GM20000 (cell line): Measurements from ENCODE around the gene MTMR12.

Experiments used
- DNase-seq: peaks from one replicate; pipeline ENCODE4 v3.0.0; 2012; ENCODE audit warnings: low spot score
- TF ChIP-seq, protein P1 (sequence below): IDR thresholded peaks from 2 replicates; pipeline ENCODE4 v1.5.1; 2012; ENCODE audit warnings: mild to moderate bottlenecking, control low read depth; ENCODE audit errors: extremely low read depth, missing control alignments

The MTMR12 gene

DNA sequence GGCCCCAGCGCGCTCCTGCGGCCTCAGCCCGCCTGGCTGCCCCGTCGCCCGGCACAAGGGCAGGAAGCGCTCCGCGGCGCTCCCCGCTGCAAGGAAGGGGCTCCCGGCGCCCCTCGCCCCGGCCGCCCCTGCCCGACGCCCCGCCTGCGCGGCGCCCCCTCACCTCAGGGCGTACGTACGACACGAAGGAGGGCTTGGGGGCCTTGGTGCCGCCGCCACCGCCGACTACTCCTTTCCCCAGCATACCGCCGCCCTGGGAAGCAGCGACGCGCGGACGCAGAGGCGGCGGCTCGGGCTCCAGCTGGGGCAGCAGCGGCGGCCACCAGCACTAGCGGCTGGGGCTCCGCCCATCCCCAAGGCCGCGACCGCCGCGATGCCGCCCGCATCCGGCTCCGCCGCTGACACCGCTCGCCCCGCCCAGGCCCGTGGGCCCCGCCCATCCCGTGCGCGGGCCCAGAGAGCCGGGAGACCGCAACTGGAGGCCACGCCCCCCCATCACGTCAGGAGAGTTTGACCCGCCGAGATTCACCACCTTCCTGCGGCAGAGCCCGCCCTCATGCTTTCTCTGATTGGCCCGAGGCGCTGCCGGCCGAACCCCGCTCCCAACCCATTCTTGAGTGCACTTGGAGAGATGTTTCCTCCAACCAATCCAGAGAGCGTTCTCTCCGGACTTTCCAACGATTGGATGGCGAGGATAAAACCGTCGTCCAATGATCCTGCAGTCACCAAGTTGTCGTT, at the start of gene MTMR12:
TSS of gene MTMR12 (minus strand) at position 345 of the 738 bp plus-strand sequence. CDS start at position 244, 101 bp downstream.
- peak; percentile 100 for DNase-seq
- TF ChIP-seq, protein P1, sequence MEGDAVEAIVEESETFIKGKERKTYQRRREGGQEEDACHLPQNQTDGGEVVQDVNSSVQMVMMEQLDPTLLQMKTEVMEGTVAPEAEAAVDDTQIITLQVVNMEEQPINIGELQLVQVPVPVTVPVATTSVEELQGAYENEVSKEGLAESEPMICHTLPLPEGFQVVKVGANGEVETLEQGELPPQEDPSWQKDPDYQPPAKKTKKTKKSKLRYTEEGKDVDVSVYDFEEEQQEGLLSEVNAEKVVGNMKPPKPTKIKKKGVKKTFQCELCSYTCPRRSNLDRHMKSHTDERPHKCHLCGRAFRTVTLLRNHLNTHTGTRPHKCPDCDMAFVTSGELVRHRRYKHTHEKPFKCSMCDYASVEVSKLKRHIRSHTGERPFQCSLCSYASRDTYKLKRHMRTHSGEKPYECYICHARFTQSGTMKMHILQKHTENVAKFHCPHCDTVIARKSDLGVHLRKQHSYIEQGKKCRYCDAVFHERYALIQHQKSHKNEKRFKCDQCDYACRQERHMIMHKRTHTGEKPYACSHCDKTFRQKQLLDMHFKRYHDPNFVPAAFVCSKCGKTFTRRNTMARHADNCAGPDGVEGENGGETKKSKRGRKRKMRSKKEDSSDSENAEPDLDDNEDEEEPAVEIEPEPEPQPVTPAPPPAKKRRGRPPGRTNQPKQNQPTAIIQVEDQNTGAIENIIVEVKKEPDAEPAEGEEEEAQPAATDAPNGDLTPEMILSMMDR, result no peak

DNA sequence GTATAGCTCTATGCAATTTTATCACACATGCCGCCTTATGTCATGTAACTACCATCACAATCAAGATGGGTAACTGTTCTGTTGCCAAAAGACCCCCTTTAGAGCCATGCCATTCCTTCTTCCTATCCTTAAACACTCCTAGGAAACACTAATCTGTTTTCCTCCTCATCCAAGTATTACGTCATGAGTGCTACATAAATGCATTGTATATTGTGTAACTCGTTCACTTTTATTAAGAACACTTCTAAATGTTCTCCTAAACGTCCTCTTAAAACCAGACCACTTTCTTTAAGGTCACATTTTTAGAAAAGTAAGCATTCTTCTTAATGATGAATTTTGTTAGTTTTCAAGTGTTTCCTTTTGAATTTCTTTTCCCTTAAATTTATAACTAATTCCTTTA, 49.8 kb upstream of the MTMR12 start:
- no peak for DNase-seq
- TF ChIP-seq, protein P1, result no peak

GRCh38 chr5:32360906-32361305, 48.2 kb upstream of the MTMR12 start:
- TF ChIP-seq, protein P1, result no peak
- DNase-seq, result no peak

GRCh38 chr5:32358611-32359010, 45.9 kb upstream of the MTMR12 start:
- DNase-seq, result no peak
- TF ChIP-seq, protein P1, result no peak

- DNase-seq, result no peak
- TF ChIP-seq, protein P1, result no peak
These were observed 44.9 kb upstream of the MTMR12 start for GRCh38 chr5:32357658-32358057.

- TF ChIP-seq, protein P1, result no peak
- DNase-seq, result no peak
These were observed 42.9 kb upstream of the MTMR12 start for GRCh38 chr5:32355686-32356085.

GRCh38 chr5:32353420-32353819, 40.7 kb upstream of the MTMR12 start:
- TF ChIP-seq, protein P1, result no peak

More at GRCh38 chr5:32353420-32353819, 40.7 kb upstream of the MTMR12 start:
- DNase-seq, result no peak
